HepG2 (cell line): Measurements from ENCODE around the gene PACSIN1. TPM values are rescaled to one million over a fixed set of nuclear protein-coding genes. Genes with fewer than 3 reads are reported as not detected.

Source experiments
- ADNP ChIP-seq: sonication (generic); formaldehyde crosslinking; IDR thresholded peaks from 2 replicates; pipeline ENCODE4 v1.4.0; 2020; ENCODE audit warnings: missing genetic modification reagents
- AKNA ChIP-seq: sonication (generic); formaldehyde crosslinking; IDR thresholded peaks from 2 replicates; pipeline ENCODE4 v1.4.0; 2020; ENCODE audit warnings: missing genetic modification reagents, borderline replicate concordance
- ARNTL ChIP-seq: sonication (generic); formaldehyde crosslinking; IDR thresholded peaks from 2 replicates; pipeline ENCODE4 v1.4.0; 2020; ENCODE audit warnings: mild to moderate bottlenecking, missing genetic modification reagents
- ATF1 ChIP-seq: IDR thresholded peaks from 2 replicates; pipeline ENCODE4 v1.6.1; 2016; ENCODE audit warnings: mild to moderate bottlenecking, control low read depth
- CTCF ChIP-seq: sonication (generic); formaldehyde crosslinking; IDR thresholded peaks from 2 replicates; pipeline ENCODE4 v1.5.0; 2020; ENCODE audit warnings: mild to moderate bottlenecking, missing genetic modification reagents, moderate library complexity
- ESRRA ChIP-seq: sonication (generic); formaldehyde crosslinking; IDR thresholded peaks from 2 replicates; pipeline ENCODE4 v1.5.1; 2020; ENCODE audit warnings: mild to moderate bottlenecking, low read depth, missing genetic modification reagents
- HDAC2 ChIP-seq: sonication (generic); formaldehyde crosslinking; IDR thresholded peaks from 2 replicates; pipeline ENCODE4 v1.4.0; 2020; ENCODE audit warnings: missing genetic modification reagents
- MIXL1 ChIP-seq: IDR thresholded peaks from 2 replicates; pipeline ENCODE4 v1.6.1; 2016
- MLX ChIP-seq: IDR thresholded peaks from 2 replicates; pipeline ENCODE4 v1.6.1; 2016
- SOX5 ChIP-seq: IDR thresholded peaks from 2 replicates; pipeline ENCODE4 v1.6.1; 2016; ENCODE audit warnings: borderline replicate concordance
- SP5 ChIP-seq: IDR thresholded peaks from 2 replicates; pipeline ENCODE4 v1.6.1; 2016; ENCODE audit warnings: low read depth, borderline replicate concordance
- SSRP1 ChIP-seq: IDR thresholded peaks from 2 replicates; pipeline ENCODE4 v1.6.1; 2016; ENCODE audit warnings: control low read depth
- ZBTB20 ChIP-seq: sonication (generic); formaldehyde crosslinking; IDR thresholded peaks from 2 replicates; pipeline ENCODE4 v1.8.1; 2023; ENCODE audit warnings: missing genetic modification reagents, low read depth, mild to moderate bottlenecking, borderline replicate concordance
- ZIK1 ChIP-seq: sonication (generic); formaldehyde crosslinking; IDR thresholded peaks from 2 replicates; pipeline ENCODE4 v1.5.0; 2020; ENCODE audit warnings: mild to moderate bottlenecking, low read depth, missing genetic modification reagents, borderline replicate concordance
- ZNF280B ChIP-seq: sonication (generic); formaldehyde crosslinking; IDR thresholded peaks from 2 replicates; pipeline ENCODE4 v1.5.0; 2020; ENCODE audit warnings: missing genetic modification reagents, mild to moderate bottlenecking, borderline replicate concordance
- ZNF431 ChIP-seq: sonication (generic); formaldehyde crosslinking; IDR thresholded peaks from 2 replicates; pipeline ENCODE4 v1.9.0; 2022; ENCODE audit warnings: missing genetic modification reagents, low read depth, mild to moderate bottlenecking, borderline replicate concordance
- ZNF451 ChIP-seq: sonication (generic); formaldehyde crosslinking; IDR thresholded peaks from 2 replicates; pipeline ENCODE4 v1.5.0; 2020; ENCODE audit warnings: mild to moderate bottlenecking, missing genetic modification reagents
- ZNF570 ChIP-seq: sonication (generic); formaldehyde crosslinking; IDR thresholded peaks from 2 replicates; pipeline ENCODE4 v1.4.0; 2020; ENCODE audit warnings: mild to moderate bottlenecking, missing genetic modification reagents, borderline replicate concordance
- ZNF598 ChIP-seq: sonication (generic); formaldehyde crosslinking; IDR thresholded peaks from 2 replicates; pipeline ENCODE4 v1.5.1; 2020; ENCODE audit warnings: mild to moderate bottlenecking, missing genetic modification reagents, borderline replicate concordance
- ZNF766 ChIP-seq: sonication (generic); formaldehyde crosslinking; IDR thresholded peaks from 2 replicates; pipeline ENCODE4 v1.5.0; 2020; ENCODE audit warnings: missing genetic modification reagents, borderline replicate concordance
- ZZZ3 ChIP-seq: sonication (generic); formaldehyde crosslinking; IDR thresholded peaks from 2 replicates; pipeline ENCODE4 v1.4.0; 2020; ENCODE audit warnings: missing genetic modification reagents, mild to moderate bottlenecking, borderline replicate concordance
- polyA plus RNA-seq, 8 experiments: library from polyadenylated mRNA; depleted of rRNA in 3 of 8; stranded (reverse) in 7 of 8; unstranded in 1 of 8; fragments of >200 nt; fragmentation: Illumina TruSeq in 4 of 8; extraction: Trizol in 4 of 8; gene quantifications; 2 replicates each; pipeline versions ENCODE4 v1.2.1 to v1.2.3, GENCODE V29; 2011 to 2016; ENCODE audit warnings: low read depth in 4 of 8, missing spikeins in 1 of 8, mixed read lengths in 1 of 8; ENCODE audit not compliant: insufficient read depth in 1 of 8
- total RNA-seq, 5 experiments: library from RNA; depleted of rRNA; stranded (reverse); fragments of >200 nt; fragmentation: Illumina TruSeq; extraction: Trizol; gene quantifications; 2 replicates each; pipeline ENCODE4 v1.2.3, GENCODE V29; 2016; ENCODE audit warnings: low read depth in 1 of 5

PACSIN1 gene
- total and polyA plus RNA-seq, 2 of the 13 experiments (the other 11 are each of a cell fraction or from before 2014, with no cell fraction given), result not detected

- TF ChIP-seq CTCF (CRISPR knock-in tag) (peak; percentile 98), HDAC2 (CRISPR knock-in tag) (peak; percentile 48; the same call in 1 of the 2 replicates), ZIK1 (peak; percentile 74; the same call in 1 of the 2 replicates), ZNF280B (CRISPR knock-in tag) (peak; percentile 86), ZNF451 (0 out of 2 replicates have a peak, but pooled peaks have one; percentile 79), ATF1 (CRISPR knock-in tag) (no peak), ZNF431 (CRISPR knock-in tag) (peak; percentile 71; the same call in 1 of the 2 replicates), ZZZ3 (CRISPR knock-in tag) (0 out of 2 replicates have a peak, but pooled peaks have one; percentile 55), ZNF766 (CRISPR knock-in tag) (no peak), SP5 (CRISPR knock-in tag) (peak; percentile 86), ZBTB20 (CRISPR knock-in tag) (no peak), SSRP1 (no peak), MIXL1 (peak; percentile 50; the same call in 1 of the 2 replicates), ADNP (CRISPR knock-in tag) (no peak), SOX5 (CRISPR knock-in tag) (peak; percentile 27; the same call in 1 of the 2 replicates), MLX (no peak), AKNA (CRISPR knock-in tag) (no peak), ZNF570 (CRISPR knock-in tag) (no peak), ZNF598 (CRISPR knock-in tag) (peak; percentile 41; the same call in 1 of the 2 replicates), ESRRA (CRISPR knock-in tag) (peak; percentile 43; the same call in 1 of the 2 replicates), ARNTL (CRISPR knock-in tag) (no peak)
These were observed 61.3 kb downstream of the PACSIN1 start (continued) for GRCh38 chr6:34526992-34527728.
